Measurements from ENCODE around the gene RACGAP1.

DNA sequence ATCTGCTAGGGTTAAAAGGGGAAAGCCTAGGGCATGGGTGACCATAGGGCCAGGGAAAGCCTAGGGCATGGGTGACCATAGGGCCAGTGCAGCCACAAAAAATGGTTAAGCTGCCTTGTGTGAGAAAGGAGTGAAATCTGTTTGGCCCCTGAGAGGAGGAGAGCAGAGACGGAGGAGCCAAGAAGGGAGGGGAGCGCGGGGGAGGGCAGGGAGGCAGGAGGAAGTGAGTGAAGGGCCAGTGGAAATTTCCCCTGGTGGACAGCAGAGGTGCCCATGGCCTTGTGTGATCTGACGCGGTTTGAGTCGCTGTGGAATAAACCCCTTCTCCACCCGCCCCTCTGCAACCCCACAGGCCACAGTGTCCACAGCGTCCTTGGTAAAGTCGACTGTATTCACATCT lies 53.2 kb downstream of the RACGAP1 start:
- TF ChIP-seq CTCF (conservative IDR thresholded peaks at IDR 0.05) (no peak), EZH2 (IDR thresholded peaks at IDR 0.05; ENCODE audit: low read depth) (no peak)

Measured in PC-9 (cell line).